Activated CD8-positive, alpha-beta T cell treated with anti-CD3 and anti-CD28 coated beads, Interleukin-2, amount 10 ng/mL, durations not matched to agents 7 days and 5 days (primary cell): ENCODE data around the gene VWA2. TPM values are rescaled to one million over a fixed set of nuclear protein-coding genes. Genes with fewer than 3 reads are reported as not detected.

ENCODE experiments used
- ATAC-seq: fragments of 150-1000 bp; cut with Tn5 transposase; one replicate; pipeline ENCODE4 v1.10.0; 2021; ENCODE audit warnings: moderate library complexity
- CTCF ChIA-PET: fragments of 350-600 bp; sonication (Branson Sonifier 250); formaldehyde crosslinking; loops from one replicate; lab custom pipeline; 2021; ENCODE audit warnings: antibody characterized with exemption; lab: Charles Lee
- POLR2A ChIA-PET: fragments of 350-600 bp; sonication (Branson Sonifier 250); formaldehyde crosslinking; loops from one replicate; lab custom pipeline; 2021; ENCODE audit warnings: antibody characterized with exemption; lab: Charles Lee
- DNase-seq: peaks from one replicate; pipeline ENCODE4 v3.0.0-alpha.2; 2020
- H3K27ac Mint-ChIP-seq: one replicate; pipeline ENCODE4 v1.8.0; 2021; ENCODE audit warnings: mild to moderate bottlenecking, mixed read lengths
- H3K27me3 Mint-ChIP-seq: one replicate; pipeline ENCODE4 v1.8.0; 2021; ENCODE audit warnings: low read depth, mixed read lengths
- H3K36me3 Mint-ChIP-seq: one replicate; pipeline ENCODE4 v1.8.0; 2021; ENCODE audit warnings: low read depth, mixed read lengths
- H3K4me1 Mint-ChIP-seq: one replicate; pipeline ENCODE4 v1.8.0; 2021; ENCODE audit warnings: low read depth, mixed read lengths
- H3K4me3 Mint-ChIP-seq: one replicate; pipeline ENCODE4 v1.8.0; 2021; ENCODE audit warnings: mild to moderate bottlenecking, mixed read lengths
- H3K9me3 Mint-ChIP-seq: one replicate; pipeline ENCODE4 v1.8.0; 2022; ENCODE audit warnings: mixed read lengths; ENCODE audit not compliant: insufficient read depth
- total RNA-seq, 2 experiments: library from RNA; stranded (reverse); gene quantifications; one replicate each; pipeline ENCODE4 v1.2.3, GENCODE V29; 2021

VWA2 gene
- total RNA-seq, 2 experiments from 2014 or later, result not detected

DNA sequence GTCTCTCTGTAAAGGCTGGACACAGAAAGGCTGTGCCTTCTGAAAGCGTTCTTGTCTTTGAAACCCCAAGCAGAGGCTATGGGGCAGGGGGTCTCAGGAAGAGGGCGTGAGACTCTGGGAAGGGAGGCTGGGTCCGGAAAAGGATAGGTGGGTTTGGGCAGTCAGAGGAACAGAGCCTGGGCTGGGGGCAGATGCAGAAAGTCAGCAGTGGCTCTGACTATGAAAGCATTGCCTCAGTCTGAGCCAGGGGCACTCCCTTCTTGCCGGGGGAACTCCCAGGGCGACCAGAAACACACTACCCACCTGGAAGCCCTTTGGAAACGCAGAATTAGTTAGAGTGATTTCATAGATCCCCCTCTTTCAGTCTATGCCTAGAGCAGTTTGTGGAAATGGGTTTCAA, 72.0 kb downstream of the VWA2 start:
- Mint-ChIP-seq H3K27me3 (no peaks in the 10 kb centered on the region), H3K4me1 (no peaks in the 10 kb centered on the region), H3K4me3 (no peak overlapping the region), H3K27ac (no peak overlapping the region), H3K36me3 (no peaks in the 10 kb centered on the region), H3K9me3 (no peaks in the 10 kb centered on the region)
- no peak for DNase-seq
- ChIA-PET POLR2A (no interaction called here), CTCF (no interaction called here)
- no peak for ATAC-seq

DNA sequence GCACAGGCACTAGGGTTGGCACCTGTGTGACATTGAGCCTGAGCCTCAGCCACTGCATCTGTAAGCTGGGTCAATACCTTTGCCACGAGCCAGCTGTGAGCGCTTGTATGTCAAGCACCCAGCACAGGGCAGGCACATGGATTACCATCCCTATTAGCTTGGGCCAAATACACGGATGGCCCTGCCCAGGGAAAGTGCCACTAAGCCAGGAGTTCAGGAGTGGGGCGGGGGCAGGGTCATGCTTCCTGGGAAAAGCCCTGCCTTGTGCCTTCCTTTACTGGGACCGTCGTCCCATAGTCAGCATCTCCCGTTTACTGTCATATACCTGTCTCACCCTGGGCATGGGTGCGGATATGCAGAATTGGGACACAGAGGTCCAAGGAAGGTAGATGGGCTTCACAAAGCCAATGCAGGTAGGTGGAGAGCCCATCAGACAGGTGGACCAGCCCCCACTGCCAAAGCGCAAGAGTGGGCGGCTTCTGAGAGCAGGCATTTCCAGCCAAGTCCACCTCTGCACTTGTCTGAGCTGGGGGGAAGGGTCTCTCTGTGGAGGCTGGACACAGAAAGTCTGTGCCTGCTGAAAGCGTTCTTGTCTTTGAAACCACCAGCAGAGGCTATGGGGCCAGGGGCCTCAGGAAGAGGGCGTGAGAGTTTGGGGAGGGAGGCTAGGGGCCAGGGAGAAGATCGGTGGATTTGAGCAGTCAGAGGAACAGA, 72.6 kb downstream of the VWA2 start:
- Mint-ChIP-seq H3K27ac (no peak overlapping the region), H3K36me3 (no peaks in the 10 kb centered on the region), H3K27me3 (no peaks in the 10 kb centered on the region), H3K4me3 (no peak overlapping the region), H3K4me1 (no peaks in the 10 kb centered on the region), H3K9me3 (no peaks in the 10 kb centered on the region)
- POLR2A ChIA-PET, result no interaction called here
- ATAC-seq (no peak), DNase-seq (no peak)
- CTCF ChIA-PET, result no interaction called here

DNA sequence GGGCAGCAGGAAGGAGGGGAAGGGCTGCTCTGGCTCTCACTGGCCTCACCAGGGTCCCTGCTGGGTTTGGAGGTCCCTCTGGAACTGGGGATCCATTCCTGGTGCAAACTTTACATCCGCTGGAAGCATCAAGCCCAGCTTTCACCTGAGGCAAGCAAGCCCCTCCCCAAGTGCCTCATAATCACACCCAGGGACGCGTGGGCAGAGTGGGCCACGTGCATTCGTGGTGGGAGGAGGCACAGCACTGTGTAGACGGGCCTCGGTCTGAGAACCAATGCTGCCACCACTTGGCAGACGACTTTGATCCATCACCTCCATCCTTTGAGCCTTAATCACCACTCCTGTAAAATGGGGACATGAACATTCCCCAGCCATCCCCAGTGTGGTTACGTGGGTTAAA, 74.1 kb downstream of the VWA2 start:
- Mint-ChIP-seq H3K4me3 (no peak overlapping the region), H3K27ac (no peak overlapping the region), H3K9me3 (no peaks in the 10 kb centered on the region), H3K4me1 (no peaks in the 10 kb centered on the region), H3K27me3 (no peaks in the 10 kb centered on the region), H3K36me3 (no peaks in the 10 kb centered on the region)
- DNase-seq (no peak), ATAC-seq (no peak)
- ChIA-PET CTCF (interaction anchor here (2.0 kb wide), 1 partner anchor 9 kb away, joined by 12 read pairs; no protein-coding TSS in a partner anchor), POLR2A (no interaction called here)

DNA sequence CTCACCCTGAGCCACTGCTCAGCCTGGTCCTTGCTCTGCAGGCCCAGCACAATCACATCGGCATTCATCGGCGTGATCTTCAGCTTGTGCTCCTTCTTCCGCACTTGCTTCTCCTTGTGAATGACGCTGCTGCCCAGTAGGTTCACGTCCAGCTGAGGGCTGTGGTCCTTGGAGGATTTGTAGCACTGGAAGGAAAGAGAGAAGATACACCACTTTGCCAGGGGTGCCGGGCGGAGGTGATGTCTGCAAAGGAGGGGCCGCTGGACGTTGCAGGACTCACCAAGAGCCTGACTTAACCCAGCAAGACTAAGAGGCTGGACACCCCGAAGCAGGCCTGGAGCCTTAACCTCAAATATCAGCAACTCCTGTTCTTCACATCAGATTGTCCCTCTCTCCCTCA, 74.8 kb downstream of the VWA2 start:
- ChIA-PET POLR2A (no interaction called here), CTCF (interaction anchor here (2.0 kb wide), 1 partner anchor 10 kb away, joined by 12 read pairs; no protein-coding TSS in a partner anchor)
- Mint-ChIP-seq H3K27me3 (no peaks in the 10 kb centered on the region), H3K9me3 (no peaks in the 10 kb centered on the region), H3K27ac (no peak overlapping the region), H3K4me3 (no peak overlapping the region), H3K4me1 (no peaks in the 10 kb centered on the region), H3K36me3 (no peaks in the 10 kb centered on the region)
- ATAC-seq, result no peak
- DNase-seq, result no peak

DNA sequence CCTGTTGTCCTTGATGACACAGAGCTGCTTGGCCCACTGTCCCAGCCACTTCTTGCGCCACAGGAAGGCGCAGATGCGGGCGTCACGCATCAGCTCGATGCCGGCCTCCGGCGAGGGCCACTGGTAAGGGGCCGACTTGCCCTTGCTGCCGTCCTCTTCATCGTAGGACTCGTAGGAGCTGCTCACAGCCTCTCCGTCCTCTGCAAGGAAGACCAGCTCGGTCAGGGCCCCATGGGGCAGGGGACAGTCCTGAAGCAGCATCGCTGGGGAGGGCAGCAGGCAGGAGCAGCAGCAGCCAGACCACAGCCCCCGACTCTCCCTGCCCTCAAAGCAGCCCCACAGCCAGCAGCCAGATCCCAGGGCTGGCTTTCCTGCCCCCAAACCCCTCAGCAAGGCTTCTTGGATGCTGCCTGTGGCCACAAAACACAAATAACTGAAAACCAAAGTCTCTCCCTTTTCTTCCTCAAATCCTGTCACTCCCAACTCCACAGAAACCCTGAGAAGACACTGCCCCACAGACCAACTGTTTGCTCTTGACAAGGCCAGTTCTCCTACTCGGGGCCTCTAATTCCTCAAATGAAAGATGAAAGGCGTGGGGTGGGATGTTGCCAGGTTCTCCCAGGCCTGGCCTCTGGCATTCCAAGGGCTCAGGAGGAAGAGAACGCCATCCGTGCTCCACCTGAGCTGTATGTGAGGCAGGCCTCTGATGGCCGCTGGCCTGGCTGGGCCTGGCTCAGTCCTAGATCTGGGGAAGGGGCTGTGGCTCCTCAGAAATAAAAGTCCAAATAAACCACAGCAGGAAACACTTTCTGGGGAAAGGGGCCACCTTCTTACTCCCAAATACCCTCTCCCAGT, 76.7 kb downstream of the VWA2 start:
- Mint-ChIP-seq H3K27me3 (no peaks in the 10 kb centered on the region), H3K9me3 (no peaks in the 10 kb centered on the region), H3K36me3 (no peaks in the 10 kb centered on the region), H3K27ac (no peak overlapping the region), H3K4me1 (no peaks in the 10 kb centered on the region), H3K4me3 (no peak overlapping the region)
- no peak for ATAC-seq
- ChIA-PET POLR2A (no interaction called here), CTCF (interaction anchor here (1.2 to 2.3 kb wide), 2 partner anchors 12 kb away, joined by 5 to 8 read pairs; no protein-coding TSS in a partner anchor)
- no peak for DNase-seq

DNA sequence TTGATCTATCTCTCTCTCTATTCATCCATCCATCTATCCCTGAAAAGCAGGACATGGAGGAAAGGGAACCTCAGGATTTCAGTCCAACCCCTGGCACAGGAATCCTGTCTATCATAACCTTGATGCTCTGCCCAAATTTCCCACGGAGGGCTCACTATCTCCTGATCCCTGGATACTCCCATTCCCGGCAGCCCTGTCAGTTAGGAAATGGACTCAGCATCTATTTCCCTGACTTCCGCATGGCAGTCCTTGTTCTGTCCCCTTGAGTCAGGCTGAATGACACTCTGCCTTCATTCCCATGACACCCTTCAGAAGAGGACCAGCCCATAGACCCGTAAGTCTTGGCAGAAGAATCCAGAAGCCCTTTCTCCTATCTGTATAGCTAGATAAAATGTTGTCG, 77.7 kb downstream of the VWA2 start:
- ATAC-seq, result no peak
- H3K9me3 Mint-ChIP-seq, result no peaks in the 10 kb centered on the region
- no peak for DNase-seq
- H3K27ac Mint-ChIP-seq, result no peak overlapping the region
- no peak overlapping the region for H3K4me3 Mint-ChIP-seq
- POLR2A ChIA-PET, result no interaction called here
- CTCF ChIA-PET, result interaction anchor here (2.3 kb wide), 1 partner anchor 13 kb away, joined by 8 read pairs; no protein-coding TSS in a partner anchor
- H3K27me3 Mint-ChIP-seq, result no peaks in the 10 kb centered on the region
- H3K4me1 Mint-ChIP-seq, result no peaks in the 10 kb centered on the region
- H3K36me3 Mint-ChIP-seq, result no peaks in the 10 kb centered on the region

DNA sequence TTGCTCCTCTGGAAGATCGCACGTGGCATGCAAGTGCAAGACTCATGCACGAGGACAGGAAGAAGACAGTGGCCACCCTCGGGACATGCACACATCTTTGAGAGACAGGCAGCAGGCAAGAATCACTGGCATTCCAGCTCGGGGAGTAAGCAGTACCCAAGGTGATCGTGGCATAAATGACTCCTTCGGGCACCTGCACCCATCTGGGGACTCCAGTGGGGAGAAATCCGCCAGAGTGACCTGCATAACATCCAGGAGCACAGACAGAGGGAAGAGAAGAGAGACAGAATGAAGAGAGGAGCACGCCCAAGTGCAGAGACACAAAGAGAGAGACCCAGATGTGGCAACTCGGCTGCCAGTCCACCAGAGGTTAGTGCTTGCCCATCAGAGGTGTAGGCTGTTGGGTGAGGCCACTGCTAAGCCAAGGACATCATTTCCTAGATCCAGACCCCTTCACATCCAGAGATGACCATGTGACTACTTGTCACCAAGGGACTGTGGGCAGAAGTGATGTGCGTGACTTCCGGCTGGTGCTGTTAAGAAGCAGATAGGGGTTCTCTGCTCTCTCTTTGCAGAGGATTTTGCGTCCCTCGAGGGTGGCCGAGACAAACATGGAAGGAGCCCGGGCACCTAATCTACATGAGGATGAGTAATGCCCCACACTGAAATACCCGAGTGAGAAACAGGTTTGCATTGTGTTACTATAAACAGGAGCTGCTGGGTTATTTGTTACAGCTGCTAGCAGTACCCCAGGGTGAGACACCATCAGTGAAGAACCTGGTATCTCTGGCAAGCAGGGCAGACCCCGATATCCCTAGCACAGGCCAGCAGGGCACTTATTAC, 80.6 kb downstream of the VWA2 start:
- H3K27ac Mint-ChIP-seq, result no peak overlapping the region
- H3K27me3 Mint-ChIP-seq, result no peaks in the 10 kb centered on the region
- DNase-seq (no peak), ATAC-seq (no peak)
- ChIA-PET POLR2A (no interaction called here), CTCF (no interaction called here)
- H3K9me3 Mint-ChIP-seq, result no peaks in the 10 kb centered on the region
- H3K4me3 Mint-ChIP-seq, result no peak overlapping the region
- no peaks in the 10 kb centered on the region for H3K4me1 Mint-ChIP-seq
- no peaks in the 10 kb centered on the region for H3K36me3 Mint-ChIP-seq

DNA sequence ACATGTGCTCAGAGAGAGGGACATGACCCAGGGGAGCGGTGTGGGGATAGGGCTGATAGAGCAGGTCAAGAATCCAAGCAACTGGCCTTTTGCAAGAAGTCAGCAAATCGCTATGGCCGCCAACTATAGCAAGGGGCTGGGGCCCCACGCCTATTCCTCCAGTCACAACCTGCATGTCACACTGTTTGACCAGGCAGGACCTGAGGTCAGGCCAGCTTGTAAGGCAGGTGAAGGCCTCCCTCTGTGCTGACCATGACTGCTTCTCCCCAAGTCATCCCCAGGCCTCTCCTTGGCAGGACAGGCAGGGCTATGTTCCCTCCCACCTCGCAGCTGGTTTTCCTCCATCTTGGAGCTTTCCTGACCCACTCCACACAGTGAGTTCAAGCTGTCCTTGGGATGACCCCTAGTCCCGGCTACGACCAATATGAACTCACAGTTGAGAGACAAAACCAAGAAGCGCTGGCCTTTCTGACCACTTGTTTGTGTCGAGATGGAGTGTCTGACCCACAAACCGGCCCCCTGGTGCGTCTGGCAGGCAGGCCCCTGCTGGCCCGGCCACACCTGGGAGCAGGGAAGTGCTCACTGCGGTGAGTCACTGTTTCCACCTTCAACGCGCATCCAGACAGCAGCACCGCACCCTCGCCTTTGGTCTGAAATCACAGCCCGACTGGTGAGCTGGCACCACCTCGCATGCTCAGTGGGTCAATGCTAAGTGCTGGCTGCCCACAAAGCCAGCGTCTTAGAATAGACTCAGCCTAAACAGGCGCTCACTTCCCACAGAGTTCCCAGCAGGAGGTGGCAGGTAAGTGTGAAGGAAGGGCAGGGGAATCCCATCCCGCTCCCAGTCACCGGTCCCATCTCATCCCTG, 81.4 kb downstream of the VWA2 start:
- Mint-ChIP-seq H3K36me3 (no peaks in the 10 kb centered on the region), H3K4me3 (no peak overlapping the region), H3K4me1 (no peaks in the 10 kb centered on the region), H3K9me3 (no peaks in the 10 kb centered on the region), H3K27me3 (no peaks in the 10 kb centered on the region), H3K27ac (no peak overlapping the region)
- ATAC-seq (no peak), DNase-seq (no peak)
- CTCF ChIA-PET, result no interaction called here
- POLR2A ChIA-PET, result no interaction called here

DNA sequence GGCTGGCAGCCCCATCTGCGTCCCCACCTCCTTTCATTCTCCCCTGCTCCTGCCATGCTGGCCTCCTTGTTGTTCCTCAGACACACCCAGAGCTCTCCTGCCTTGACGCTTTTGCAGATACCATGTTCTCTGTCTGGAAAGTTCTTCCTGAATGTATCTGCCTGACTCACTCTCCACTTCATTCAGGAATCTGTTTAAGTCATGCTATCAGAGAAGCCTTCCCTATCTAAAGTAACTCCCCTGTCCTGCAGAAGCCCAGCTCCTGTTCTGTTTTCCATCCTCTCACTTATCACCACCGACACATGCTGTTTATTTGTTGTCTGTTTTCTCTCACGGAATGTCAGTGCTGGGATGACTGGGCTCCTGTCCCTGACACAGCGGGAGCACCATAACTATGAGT, 83.3 kb downstream of the VWA2 start:
- POLR2A ChIA-PET, result no interaction called here
- no peaks in the 10 kb centered on the region for H3K36me3 Mint-ChIP-seq
- no peak overlapping the region for H3K27ac Mint-ChIP-seq
- no peaks in the 10 kb centered on the region for H3K27me3 Mint-ChIP-seq
- ATAC-seq, result no peak
- no peak for DNase-seq
- CTCF ChIA-PET, result interaction anchor here (0.7 kb wide), 1 partner anchor 19 kb away, joined by 3 read pairs; no protein-coding TSS in a partner anchor
- no peaks in the 10 kb centered on the region for H3K9me3 Mint-ChIP-seq
- H3K4me3 Mint-ChIP-seq, result no peak overlapping the region
- H3K4me1 Mint-ChIP-seq, result no peaks in the 10 kb centered on the region

DNA sequence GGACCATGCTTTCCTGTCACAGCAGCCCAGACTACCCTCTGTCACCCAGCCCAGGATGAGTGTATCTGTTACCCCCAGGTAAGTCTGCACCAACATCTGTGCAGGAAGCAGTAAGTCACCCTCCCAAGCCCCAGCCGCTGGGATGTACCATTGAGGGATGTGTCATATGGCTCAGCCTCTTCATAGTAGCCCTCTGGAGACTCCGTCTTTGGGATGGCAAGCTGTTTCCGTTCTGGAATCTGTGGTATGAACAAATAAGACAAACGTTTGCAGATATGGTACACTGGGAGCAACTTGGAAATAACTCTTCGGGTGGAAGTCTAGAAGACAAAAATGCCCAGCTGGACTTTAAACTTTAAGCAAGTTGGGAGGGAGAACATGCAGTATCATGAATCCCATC, 84.0 kb downstream of the VWA2 start:
- Mint-ChIP-seq H3K27me3 (no peaks in the 10 kb centered on the region), H3K4me3 (no peak overlapping the region), H3K4me1 (no peaks in the 10 kb centered on the region), H3K27ac (no peak overlapping the region), H3K36me3 (no peaks in the 10 kb centered on the region), H3K9me3 (no peaks in the 10 kb centered on the region)
- ATAC-seq (no peak), DNase-seq (no peak)
- POLR2A ChIA-PET, result no interaction called here
- CTCF ChIA-PET, result interaction anchor here (1.8 kb wide), 1 partner anchor 19 kb away, joined by 7 read pairs; no protein-coding TSS in a partner anchor

DNA sequence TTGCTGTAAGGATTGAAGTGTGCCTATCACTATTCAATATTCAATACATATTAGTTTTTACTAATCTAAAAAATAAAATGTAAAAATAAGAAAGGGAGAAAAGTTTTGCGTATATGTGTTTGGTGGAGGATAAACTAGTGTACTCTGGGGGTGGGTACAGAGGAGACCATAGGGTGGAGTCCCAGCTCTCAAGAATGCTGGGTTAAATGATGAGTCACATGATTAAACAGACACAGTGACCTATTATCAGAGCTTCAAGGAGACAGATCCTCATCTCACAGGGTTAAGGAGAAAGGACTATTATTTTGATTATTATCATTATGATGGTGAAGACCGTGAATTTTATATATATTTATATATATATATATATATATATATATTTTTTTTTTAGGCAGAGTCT, 87.7 kb downstream of the VWA2 start:
- ChIA-PET POLR2A (no interaction called here), CTCF (interaction anchor here (1.6 kb wide), 1 partner anchor 23 kb away, joined by 5 read pairs; no protein-coding TSS in a partner anchor)
- H3K36me3 Mint-ChIP-seq, result no peaks in the 10 kb centered on the region
- no peaks in the 10 kb centered on the region for H3K27me3 Mint-ChIP-seq
- H3K27ac Mint-ChIP-seq, result no peak overlapping the region
- no peaks in the 10 kb centered on the region for H3K4me1 Mint-ChIP-seq
- H3K4me3 Mint-ChIP-seq, result no peak overlapping the region
- DNase-seq, result no peak
- no peak for ATAC-seq
- H3K9me3 Mint-ChIP-seq, result no peaks in the 10 kb centered on the region
